ENCODE data around the gene BFAR.

DNA sequence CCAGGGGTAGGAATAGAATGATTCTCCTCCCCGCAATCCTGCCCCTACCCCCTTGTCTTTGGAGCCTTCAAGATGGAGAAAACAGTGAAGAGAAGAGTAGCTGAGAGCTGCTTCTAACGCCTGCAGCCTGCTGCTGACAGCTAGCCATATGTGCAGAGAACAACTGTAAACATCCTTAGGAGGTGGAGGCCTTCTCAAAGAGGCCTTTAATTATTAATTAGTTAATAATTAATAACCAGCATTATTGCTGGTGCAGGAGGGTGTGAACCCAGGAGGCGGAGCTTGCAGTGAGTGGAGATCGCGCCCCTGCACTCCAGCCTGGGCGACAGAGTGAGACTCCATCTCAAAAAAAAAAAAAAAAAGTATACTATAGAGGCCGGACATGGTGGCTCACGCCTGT, 8.5 kb downstream of the BFAR start:
- TF ChIP-seq SIX5 (IDR thresholded peaks at IDR 0.05; ENCODE audit: low read depth, low read length) (no peak), SP1 (IDR thresholded peaks at IDR 0.05; ENCODE audit: low read depth, low read length) (no peak), POLR2A (IDR thresholded peaks at IDR 0.05; ENCODE audit: control extremely low read depth in 1 of 2, low read depth in 2 of 2, low read length in 2 of 2) (no peak), TBP (IDR thresholded peaks at IDR 0.05; ENCODE audit: low read depth, low read length) (no peak), YY1 (IDR thresholded peaks at IDR 0.05; ENCODE audit: low read depth, low read length) (no peak), EZH2 (IDR thresholded peaks at IDR 0.05; ENCODE audit: low read depth, low read length, severe bottlenecking) (no peak), POLR2AphosphoS5 (IDR thresholded peaks at IDR 0.05; ENCODE audit: low read depth, low read length) (no peak), HDAC2 (IDR thresholded peaks at IDR 0.05; ENCODE audit: borderline replicate concordance in 1 of 2, low read depth in 2 of 2, low read length in 2 of 2) (no peak)
- TF ChIP-seq, protein P1, sequence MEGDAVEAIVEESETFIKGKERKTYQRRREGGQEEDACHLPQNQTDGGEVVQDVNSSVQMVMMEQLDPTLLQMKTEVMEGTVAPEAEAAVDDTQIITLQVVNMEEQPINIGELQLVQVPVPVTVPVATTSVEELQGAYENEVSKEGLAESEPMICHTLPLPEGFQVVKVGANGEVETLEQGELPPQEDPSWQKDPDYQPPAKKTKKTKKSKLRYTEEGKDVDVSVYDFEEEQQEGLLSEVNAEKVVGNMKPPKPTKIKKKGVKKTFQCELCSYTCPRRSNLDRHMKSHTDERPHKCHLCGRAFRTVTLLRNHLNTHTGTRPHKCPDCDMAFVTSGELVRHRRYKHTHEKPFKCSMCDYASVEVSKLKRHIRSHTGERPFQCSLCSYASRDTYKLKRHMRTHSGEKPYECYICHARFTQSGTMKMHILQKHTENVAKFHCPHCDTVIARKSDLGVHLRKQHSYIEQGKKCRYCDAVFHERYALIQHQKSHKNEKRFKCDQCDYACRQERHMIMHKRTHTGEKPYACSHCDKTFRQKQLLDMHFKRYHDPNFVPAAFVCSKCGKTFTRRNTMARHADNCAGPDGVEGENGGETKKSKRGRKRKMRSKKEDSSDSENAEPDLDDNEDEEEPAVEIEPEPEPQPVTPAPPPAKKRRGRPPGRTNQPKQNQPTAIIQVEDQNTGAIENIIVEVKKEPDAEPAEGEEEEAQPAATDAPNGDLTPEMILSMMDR (IDR thresholded peaks at IDR 0.05; ENCODE audit: control extremely low read depth in 1 of 3, insufficient read depth in 1 of 3, low read depth in 1 of 3, low read length in 3 of 3), result no peak
